ENCODE results near the gene CEP57.
"Not testable (repeated sequence)": the region's sequence is repeated elsewhere in the genome, so short reads cannot be mapped to it uniquely, and the experiment has no call there.

The CEP57 gene

DNA sequence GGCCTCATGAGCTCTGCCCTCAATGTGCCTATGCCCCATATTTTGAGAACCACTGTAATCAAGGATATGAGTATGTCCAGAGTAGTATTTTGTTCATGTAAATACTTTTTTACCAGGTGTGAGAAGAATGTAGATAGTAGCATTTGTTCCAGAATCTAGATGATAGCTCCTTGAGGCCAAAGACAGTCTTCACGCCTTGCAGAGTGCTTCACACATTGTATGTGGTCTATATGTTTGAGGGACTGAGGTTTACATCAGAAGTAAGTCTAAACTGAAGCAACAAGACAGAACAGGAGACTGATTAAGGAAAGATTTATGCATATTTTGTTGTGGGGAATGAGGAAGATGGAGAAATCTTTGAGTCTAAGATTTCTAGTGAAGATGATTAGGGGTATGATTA is 12.5 kb downstream of the CEP57 start:
- Histone ChIP-seq H2BK120ac (ENCODE audit: insufficient read depth, low read length, poor library complexity) (no peak overlapping the region), H3K4me2 (ENCODE audit: low read length) (no peak overlapping the region), H3K27me3 (ENCODE audit: insufficient read depth, low read length) (no peaks in the 10 kb centered on the region), H2BK12ac (ENCODE audit: low read length) (no peak overlapping the region), H4K12ac (ENCODE audit: low read depth, low read length) (no peak overlapping the region), H3K27ac (ENCODE audit: low read depth, low read length) (no peak overlapping the region), H3K36me3 (ENCODE audit: control insufficient read depth in 1 of 2, insufficient read depth in 2 of 2, low read length in 2 of 2) (peaks cover 13 to 14% of the 10 kb centered on the region in 2 experiments), H3K4me3 (ENCODE audit: low read depth, low read length) (no peak overlapping the region), H4K8ac (ENCODE audit: low read depth, low read length) (no peak overlapping the region), H3K9me3 (ENCODE audit: insufficient read depth, low read depth, low read length) (peaks cover 8% of the 10 kb centered on the region), H3K23ac (ENCODE audit: low read length) (no peak overlapping the region), H3K14ac (ENCODE audit: low read length) (no peak overlapping the region), H3K79me1 (ENCODE audit: low read length) (no peaks in the 10 kb centered on the region), H3K4ac (ENCODE audit: low read depth, low read length) (no peak overlapping the region), H3K18ac (ENCODE audit: low read length) (no peak overlapping the region), H3K4me1 (ENCODE audit: control insufficient read depth in 1 of 2, insufficient read depth in 2 of 2, low read length in 2 of 2) (no peaks in the 10 kb centered on the region), H2BK5ac (ENCODE audit: low read depth, low read length, poor library complexity) (no peak overlapping the region), H3K9ac (ENCODE audit: low read length) (no peak overlapping the region), H2AFZ (ENCODE audit: insufficient read depth, low read length, poor library complexity) (no peak overlapping the region), H2AK5ac (ENCODE audit: low read length) (no peak overlapping the region), H4K91ac (ENCODE audit: low read depth, low read length) (no peak overlapping the region), H3K79me2 (ENCODE audit: control insufficient read depth, insufficient read depth, low read length, poor library complexity) (no peaks in the 10 kb centered on the region)
- DNase-seq = no peak
- no CpG with 5 or more reads among the region's 1 CpG for WGBS (ENCODE audit: extremely low coverage, insufficient coverage, insufficient read length)

DNA sequence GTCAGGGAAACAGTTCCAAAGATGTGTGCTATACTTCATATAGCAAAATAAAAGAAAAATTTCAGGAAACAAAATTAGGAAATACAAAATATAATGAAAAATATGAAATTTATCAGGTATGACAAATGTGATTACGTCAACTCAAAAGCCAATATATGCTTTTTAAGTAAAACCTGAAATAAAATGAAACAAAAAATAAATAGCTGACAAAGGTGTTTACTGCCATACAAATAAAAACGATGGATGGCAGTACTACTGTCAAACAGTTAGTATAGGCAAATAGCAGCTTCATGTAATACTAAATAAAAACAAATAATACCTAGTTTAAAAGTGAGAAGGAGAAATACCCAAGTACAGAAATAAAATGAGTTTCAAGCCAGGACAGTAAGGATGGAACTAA is 13.7 kb downstream of the CEP57 start:
- H3K4me2 ChIP-seq (ENCODE audit: low read length) = no peak overlapping the region

DNA sequence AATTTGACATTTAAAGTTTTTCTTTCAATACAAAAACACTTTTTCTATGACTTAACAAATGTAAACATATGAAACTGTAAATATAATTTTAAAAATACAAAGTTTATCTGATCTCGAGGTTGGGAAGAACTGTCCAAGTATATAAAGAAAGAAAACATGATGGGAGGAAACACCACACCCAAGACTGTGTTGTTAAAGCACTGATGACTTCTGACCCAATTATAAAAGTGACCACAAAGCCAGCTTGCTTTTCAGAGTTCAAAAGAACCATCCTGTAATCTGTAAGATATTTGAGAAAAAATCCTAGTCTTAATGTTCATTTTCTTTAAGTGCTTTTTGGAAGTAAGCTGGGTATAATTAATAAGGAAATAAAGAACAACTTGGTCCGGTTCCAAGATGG is 15.6 kb downstream of the CEP57 start:
- no peak overlapping the region for H2BK12ac ChIP-seq (ENCODE audit: low read length)
- no peaks in the 10 kb centered on the region for H3K4me1 ChIP-seq (ENCODE audit: control insufficient read depth in 1 of 2, insufficient read depth in 2 of 2, low read length in 2 of 2)
- no peak overlapping the region for H4K91ac ChIP-seq (ENCODE audit: low read depth, low read length)
- H3K18ac ChIP-seq (ENCODE audit: low read length) = no peak overlapping the region
- H3K27ac ChIP-seq (ENCODE audit: low read depth, low read length) = no peak overlapping the region
- H3K4me3 ChIP-seq (ENCODE audit: low read depth, low read length) = no peak overlapping the region
- H3K9me3 ChIP-seq (ENCODE audit: insufficient read depth, low read depth, low read length) = peaks cover 8% of the 10 kb centered on the region
- WGBS (ENCODE audit: extremely low coverage, insufficient coverage, insufficient read length) = no CpG with 5 or more reads among the region's 2 CpGs
- H3K79me1 ChIP-seq (ENCODE audit: low read length) = no peaks in the 10 kb centered on the region
- H3K36me3 ChIP-seq (ENCODE audit: control insufficient read depth in 1 of 2, insufficient read depth in 2 of 2, low read length in 2 of 2) = peaks cover 10 to 12% of the 10 kb centered on the region in 2 experiments
- H4K12ac ChIP-seq (ENCODE audit: low read depth, low read length) = no peak overlapping the region
- H2AK5ac ChIP-seq (ENCODE audit: low read length) = no peak overlapping the region
- no peaks in the 10 kb centered on the region for H3K27me3 ChIP-seq (ENCODE audit: insufficient read depth, low read length)
- H3K79me2 ChIP-seq (ENCODE audit: control insufficient read depth, insufficient read depth, low read length, poor library complexity) = no peaks in the 10 kb centered on the region
- H3K9ac ChIP-seq (ENCODE audit: low read length) = no peak overlapping the region
- H3K4ac ChIP-seq (ENCODE audit: low read depth, low read length) = no peak overlapping the region
- H3K4me2 ChIP-seq (ENCODE audit: low read length) = no peak overlapping the region
- no peak overlapping the region for H2BK120ac ChIP-seq (ENCODE audit: insufficient read depth, low read length, poor library complexity)
- no peak overlapping the region for H2BK5ac ChIP-seq (ENCODE audit: low read depth, low read length, poor library complexity)
- H4K8ac ChIP-seq (ENCODE audit: low read depth, low read length) = no peak overlapping the region
- no peak overlapping the region for H2AFZ ChIP-seq (ENCODE audit: insufficient read depth, low read length, poor library complexity)
- H3K23ac ChIP-seq (ENCODE audit: low read length) = no peak overlapping the region
- DNase-seq = no peak
- H3K14ac ChIP-seq (ENCODE audit: low read length) = no peak overlapping the region

More for the DNA sequence above, 13.7 kb downstream of the CEP57 start:
- no peak overlapping the region for H3K27ac ChIP-seq (ENCODE audit: low read depth, low read length)
- H3K79me1 ChIP-seq (ENCODE audit: low read length) = no peaks in the 10 kb centered on the region
- H3K9ac ChIP-seq (ENCODE audit: low read length) = no peak overlapping the region
- no peak overlapping the region for H4K91ac ChIP-seq (ENCODE audit: low read depth, low read length)
- no peak overlapping the region for H3K14ac ChIP-seq (ENCODE audit: low read length)
- peaks cover 8% of the 10 kb centered on the region for H3K9me3 ChIP-seq (ENCODE audit: insufficient read depth, low read depth, low read length)
- no CpG with 5 or more reads among the region's 2 CpGs for WGBS (ENCODE audit: extremely low coverage, insufficient coverage, insufficient read length)
- no peak overlapping the region for H2BK5ac ChIP-seq (ENCODE audit: low read depth, low read length, poor library complexity)
- H2AFZ ChIP-seq (ENCODE audit: insufficient read depth, low read length, poor library complexity) = no peak overlapping the region
- peaks cover 13 to 14% of the 10 kb centered on the region in 2 experiments for H3K36me3 ChIP-seq (ENCODE audit: control insufficient read depth in 1 of 2, insufficient read depth in 2 of 2, low read length in 2 of 2)
- no peak overlapping the region for H3K4me3 ChIP-seq (ENCODE audit: low read depth, low read length)
- H2AK5ac ChIP-seq (ENCODE audit: low read length) = no peak overlapping the region
- no peaks in the 10 kb centered on the region for H3K79me2 ChIP-seq (ENCODE audit: control insufficient read depth, insufficient read depth, low read length, poor library complexity)
- H4K12ac ChIP-seq (ENCODE audit: low read depth, low read length) = no peak overlapping the region
- no peaks in the 10 kb centered on the region for H3K27me3 ChIP-seq (ENCODE audit: insufficient read depth, low read length)
- H2BK120ac ChIP-seq (ENCODE audit: insufficient read depth, low read length, poor library complexity) = no peak overlapping the region
- H4K8ac ChIP-seq (ENCODE audit: low read depth, low read length) = no peak overlapping the region
- H3K4ac ChIP-seq (ENCODE audit: low read depth, low read length) = no peak overlapping the region
- no peak overlapping the region for H3K23ac ChIP-seq (ENCODE audit: low read length)
- no peaks in the 10 kb centered on the region for H3K4me1 ChIP-seq (ENCODE audit: control insufficient read depth in 1 of 2, insufficient read depth in 2 of 2, low read length in 2 of 2)
- DNase-seq = no peak
- no peak overlapping the region for H2BK12ac ChIP-seq (ENCODE audit: low read length)
- H3K18ac ChIP-seq (ENCODE audit: low read length) = no peak overlapping the region

DNA sequence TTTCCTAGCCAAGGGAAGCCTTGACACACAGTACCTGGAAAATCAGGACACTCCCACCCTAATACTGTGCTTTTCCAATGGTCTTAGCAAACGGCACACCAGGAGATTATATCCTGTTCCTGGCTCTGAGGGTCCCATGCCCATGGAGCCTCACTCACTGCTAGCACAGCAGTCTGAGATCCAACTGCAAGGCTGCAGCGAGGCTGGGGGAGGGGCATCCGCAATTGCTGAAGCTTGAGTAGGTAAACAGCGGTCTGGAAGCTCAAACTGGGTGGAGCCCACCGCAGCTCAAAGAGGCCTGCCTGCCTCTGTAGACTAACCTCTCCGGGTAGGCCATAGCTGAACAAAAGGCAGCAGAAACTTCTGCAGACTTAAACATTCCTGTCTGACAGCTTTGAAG is 16.2 kb downstream of the CEP57 start:
- H3K36me3 ChIP-seq (ENCODE audit: control insufficient read depth in 1 of 2, insufficient read depth in 2 of 2, low read length in 2 of 2) = peaks cover 10 to 12% of the 10 kb centered on the region in 2 experiments

More for the DNA sequence above, 16.2 kb downstream of the CEP57 start:
- H3K9ac ChIP-seq (ENCODE audit: low read length); DNase-seq; H3K27me3 ChIP-seq (ENCODE audit: insufficient read depth, low read length); H3K79me2 ChIP-seq (ENCODE audit: control insufficient read depth, insufficient read depth, low read length, poor library complexity); H3K18ac ChIP-seq (ENCODE audit: low read length); H3K9me3 ChIP-seq (ENCODE audit: insufficient read depth, low read depth, low read length); H2BK12ac ChIP-seq (ENCODE audit: low read length); H3K27ac ChIP-seq (ENCODE audit: low read depth, low read length); H4K91ac ChIP-seq (ENCODE audit: low read depth, low read length); H3K4me3 ChIP-seq (ENCODE audit: low read depth, low read length); H2BK120ac ChIP-seq (ENCODE audit: insufficient read depth, low read length, poor library complexity); H3K4me2 ChIP-seq (ENCODE audit: low read length); H2AK5ac ChIP-seq (ENCODE audit: low read length); H2AFZ ChIP-seq (ENCODE audit: insufficient read depth, low read length, poor library complexity); H2BK5ac ChIP-seq (ENCODE audit: low read depth, low read length, poor library complexity); H4K8ac ChIP-seq (ENCODE audit: low read depth, low read length); H4K12ac ChIP-seq (ENCODE audit: low read depth, low read length); H3K79me1 ChIP-seq (ENCODE audit: low read length); H3K23ac ChIP-seq (ENCODE audit: low read length); H3K14ac ChIP-seq (ENCODE audit: low read length); H3K4ac ChIP-seq (ENCODE audit: low read depth, low read length); H3K4me1 ChIP-seq (ENCODE audit: control insufficient read depth in 1 of 2, insufficient read depth in 2 of 2, low read length in 2 of 2): not testable (repeated sequence)
- no CpG with 5 or more reads among the region's 6 CpGs for WGBS (ENCODE audit: extremely low coverage, insufficient coverage, insufficient read length)
